NCI-H1105 treated with DMSO at 0.1 percent for 48 hours (cell line): ENCODE results near the gene FAM120C.

Experiments
- DNase-seq: peaks from one replicate; lab custom pipeline; 2025; lab: John Stamatoyannopoulos, UW

FAM120C gene

DNA sequence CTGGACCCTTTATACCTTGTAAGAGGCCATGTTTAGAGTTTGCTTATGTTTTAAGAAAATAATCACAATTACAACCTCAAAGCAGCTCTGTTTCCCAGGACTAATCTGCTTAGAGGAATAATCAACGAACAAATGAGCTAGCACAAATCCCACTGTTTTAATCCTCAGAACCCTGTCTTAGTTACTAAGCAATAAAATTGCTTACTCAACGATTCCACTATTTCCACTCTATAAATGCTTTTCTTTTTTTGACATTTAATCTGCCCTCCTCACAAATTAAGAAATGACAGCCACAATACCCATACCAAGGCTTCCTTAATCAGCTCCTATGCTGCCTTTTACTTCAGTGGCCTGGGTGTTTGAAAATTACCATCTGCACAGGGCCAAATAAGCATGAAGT is 48.8 kb downstream of the FAM120C start:
- DNase-seq: no peak

- DNase-seq: no peak
Observed at GRCh38 chrX:54116391-54116790, 66.7 kb downstream of the FAM120C start.

DNA sequence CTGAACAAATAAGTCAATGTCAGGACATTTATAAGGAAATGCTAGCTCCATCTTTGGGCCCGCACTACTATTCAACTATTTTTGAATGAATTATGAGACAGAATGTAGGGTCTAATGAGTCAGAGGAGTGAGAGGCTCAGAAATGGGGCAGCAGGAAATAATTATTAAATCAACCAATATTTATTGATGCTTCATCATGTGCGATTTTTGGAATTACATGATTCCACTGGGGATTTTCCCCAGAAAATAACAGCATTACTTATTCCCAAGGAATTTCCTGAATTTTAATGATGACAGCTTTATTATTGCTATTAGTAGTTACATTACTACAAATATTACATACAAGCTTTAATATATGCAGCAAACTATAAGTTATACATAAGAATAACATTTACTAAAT is 89.5 kb downstream of the FAM120C start:
- DNase-seq: no peak

DNA sequence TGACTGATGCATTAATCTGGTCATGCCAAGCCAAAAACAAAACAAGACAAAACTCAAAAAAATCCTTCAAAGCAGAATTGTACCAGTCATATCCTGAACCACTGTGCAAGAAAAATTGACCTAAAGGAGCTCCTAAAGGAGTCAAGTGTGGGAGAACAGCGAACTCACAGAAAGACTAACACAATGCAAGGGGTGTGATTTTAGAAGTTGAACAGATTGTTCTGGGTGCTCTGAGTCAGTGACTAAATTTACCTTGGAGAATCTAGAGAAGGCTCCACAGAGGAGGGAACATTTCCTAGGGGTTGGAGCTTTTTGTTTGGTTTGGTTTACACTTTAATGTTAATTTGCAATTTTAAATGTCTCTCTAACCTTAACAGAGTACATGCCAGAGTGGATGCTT is 89.9 kb downstream of the FAM120C start:
- no peak for DNase-seq

DNA sequence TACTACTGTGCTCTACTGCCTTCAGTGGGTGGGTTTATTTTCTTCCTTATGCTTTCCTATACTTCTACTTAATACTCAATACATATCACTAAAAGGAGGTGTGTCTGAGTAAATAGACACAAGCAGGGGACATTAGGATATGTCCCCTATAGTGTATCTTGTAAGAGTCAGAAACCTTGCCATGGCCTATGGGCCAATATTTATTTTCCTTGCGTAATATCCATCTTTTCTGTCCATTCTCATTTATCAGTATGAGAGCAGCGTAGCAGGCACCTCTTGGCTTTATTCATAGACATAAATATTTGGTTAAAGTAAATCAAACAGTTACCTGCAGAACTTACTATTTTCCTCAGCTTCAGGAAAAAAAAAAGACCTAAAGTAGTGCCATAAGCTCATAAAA is 92.2 kb downstream of the FAM120C start:
- DNase-seq: no peak

GRCh38 chrX:54089191-54089590 is 93.9 kb downstream of the FAM120C start:
- DNase-seq: no peak

GRCh38 chrX:54087661-54088060 is 95.4 kb downstream of the FAM120C start:
- DNase-seq: no peak

DNA sequence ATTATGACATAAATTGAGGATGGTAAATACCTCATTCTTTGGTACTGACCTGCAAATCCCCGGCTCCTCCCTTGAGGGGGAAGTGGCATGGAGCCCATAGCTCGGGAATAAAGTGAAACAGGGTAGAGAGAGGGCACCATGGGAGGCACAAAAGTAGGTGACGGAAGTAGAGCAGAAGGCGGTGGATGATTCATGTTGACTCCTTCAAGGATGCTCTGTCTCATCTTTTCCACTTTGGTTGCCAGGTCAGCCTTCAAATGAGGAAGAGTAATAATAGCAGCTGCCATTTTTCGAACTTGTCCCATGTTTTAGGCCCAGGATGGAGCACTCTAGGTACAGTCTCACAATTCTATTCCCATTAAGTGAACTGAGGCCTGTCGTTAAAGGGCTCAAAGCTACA is 97.4 kb downstream of the FAM120C start:
- no peak for DNase-seq

DNA sequence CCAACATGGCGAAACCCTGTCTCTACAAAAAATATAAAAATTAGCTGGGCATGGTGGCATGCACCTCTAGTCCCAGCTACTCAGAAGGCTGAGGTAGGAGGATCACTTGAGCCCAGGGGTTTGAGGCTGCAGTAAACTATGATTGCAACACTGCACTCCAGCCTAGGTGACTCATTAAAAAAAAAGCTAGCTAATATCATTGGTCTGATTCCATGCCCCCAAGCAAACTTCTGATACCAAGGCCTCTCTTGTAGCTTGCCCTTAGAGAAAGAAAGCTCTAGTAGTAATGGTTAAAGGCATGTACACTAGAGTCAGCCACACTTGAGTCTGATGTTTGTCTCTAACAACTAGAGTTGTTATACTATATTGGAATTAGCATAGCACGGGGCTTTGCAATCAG is 106.2 kb downstream of the FAM120C start:
- DNase-seq: no peak

DNA sequence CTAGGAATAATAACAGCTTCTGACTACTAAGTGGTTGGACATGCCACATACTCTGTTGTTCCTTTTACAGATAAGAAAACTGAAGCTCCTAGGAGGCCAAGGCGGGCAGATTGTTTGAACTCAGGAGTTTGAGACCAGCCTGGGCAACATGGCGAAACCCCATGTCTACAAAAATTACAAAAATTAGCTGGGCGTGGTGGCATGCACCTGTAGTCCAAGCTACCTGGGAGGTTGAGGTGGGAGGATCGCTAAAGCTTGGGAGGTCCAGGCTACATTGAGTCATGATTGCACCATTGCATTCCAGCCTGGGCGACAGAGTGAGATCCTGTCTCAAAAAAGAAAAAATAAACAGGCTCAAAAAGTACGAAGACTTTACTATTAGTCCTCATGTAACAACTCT is 108.2 kb downstream of the FAM120C start:
- no peak for DNase-seq

DNA sequence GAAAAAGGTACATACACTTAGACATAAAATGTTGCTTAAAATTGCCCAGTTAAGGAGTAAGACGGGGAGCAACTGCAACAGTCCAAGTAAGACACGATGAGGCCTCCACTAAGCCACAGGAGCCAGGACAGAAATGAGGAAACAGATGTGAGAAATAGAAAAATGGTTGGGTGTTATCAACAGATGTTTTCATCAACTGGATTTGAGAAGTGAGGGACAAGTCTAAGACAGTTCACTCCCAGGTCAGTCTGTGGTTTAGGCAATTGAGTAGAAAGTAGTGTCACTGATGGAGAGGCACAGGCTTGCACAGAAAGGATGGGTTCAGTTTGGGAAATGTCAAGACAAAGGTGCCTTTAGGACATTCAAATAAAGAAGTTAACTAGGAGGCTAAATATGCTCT is 115.3 kb downstream of the FAM120C start:
- DNase-seq: no peak

DNA sequence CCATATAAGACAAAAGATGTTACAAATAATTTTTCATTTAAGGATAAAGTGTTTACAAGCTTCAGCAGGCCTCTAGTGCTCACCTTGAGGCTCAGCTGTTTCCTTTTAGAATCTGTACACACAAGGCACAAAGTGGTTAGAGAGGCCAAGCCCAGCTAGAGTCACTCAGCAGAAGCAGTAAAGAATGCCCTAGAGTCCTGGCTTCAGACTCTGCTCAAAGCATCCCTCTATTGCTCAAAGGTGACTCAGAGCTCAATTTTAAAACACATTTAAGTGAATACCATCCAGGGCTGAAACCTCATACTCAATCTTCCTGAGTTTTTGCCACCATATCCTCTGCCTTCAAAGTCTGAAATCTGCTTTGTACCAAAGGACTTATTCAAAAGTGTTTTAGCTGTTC is 116.2 kb downstream of the FAM120C start:
- no peak for DNase-seq

GRCh38 chrX:54064564-54064963 is 118.5 kb downstream of the FAM120C start:
- no peak for DNase-seq

DNA sequence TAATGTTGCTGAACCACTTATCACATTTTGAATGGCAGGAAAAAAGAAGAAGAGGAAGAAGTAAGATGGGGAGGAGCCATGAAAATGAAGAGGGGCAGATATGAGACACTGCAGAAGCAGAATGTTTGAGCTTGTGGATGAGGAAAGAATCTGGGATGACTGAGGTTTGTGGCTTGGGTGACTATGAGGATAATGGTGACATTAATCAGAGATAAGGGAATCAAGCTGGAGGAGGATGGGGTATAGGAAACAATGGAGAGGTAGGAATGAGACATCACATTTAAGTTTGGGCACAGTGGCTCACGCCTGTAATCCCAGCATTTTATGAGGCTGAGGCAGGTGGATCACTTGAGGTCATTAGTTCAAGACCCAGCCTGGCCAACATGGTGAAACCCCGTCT is 119.7 kb downstream of the FAM120C start:
- DNase-seq: no peak

- DNase-seq: no peak
Observed at GRCh38 chrX:54049801-54050200, 133.3 kb downstream of the FAM120C start.

DNA sequence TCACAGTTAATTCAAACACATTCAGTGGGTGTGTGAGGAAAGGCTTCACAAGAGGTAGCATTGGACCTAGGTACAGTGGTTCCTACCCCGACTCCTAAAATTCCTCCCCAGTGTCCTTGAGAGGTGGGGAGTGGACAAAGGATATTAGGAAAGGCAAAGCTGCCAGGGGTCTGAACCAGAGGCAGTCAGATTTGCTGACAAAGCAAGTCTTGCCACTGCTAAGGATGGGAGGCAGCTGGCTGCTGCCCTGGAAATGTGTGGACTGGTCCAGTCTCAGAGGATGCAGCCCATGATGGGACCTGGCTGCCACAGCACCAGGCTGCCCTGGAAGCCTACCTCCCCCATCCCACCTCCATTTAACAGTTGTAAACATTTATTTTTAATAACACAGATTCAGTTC is 134.6 kb downstream of the FAM120C start:
- no peak for DNase-seq

GRCh38 chrX:54045563-54046228 is 137.4 kb downstream of the FAM120C start:
- DNase-seq: no peak

DNA sequence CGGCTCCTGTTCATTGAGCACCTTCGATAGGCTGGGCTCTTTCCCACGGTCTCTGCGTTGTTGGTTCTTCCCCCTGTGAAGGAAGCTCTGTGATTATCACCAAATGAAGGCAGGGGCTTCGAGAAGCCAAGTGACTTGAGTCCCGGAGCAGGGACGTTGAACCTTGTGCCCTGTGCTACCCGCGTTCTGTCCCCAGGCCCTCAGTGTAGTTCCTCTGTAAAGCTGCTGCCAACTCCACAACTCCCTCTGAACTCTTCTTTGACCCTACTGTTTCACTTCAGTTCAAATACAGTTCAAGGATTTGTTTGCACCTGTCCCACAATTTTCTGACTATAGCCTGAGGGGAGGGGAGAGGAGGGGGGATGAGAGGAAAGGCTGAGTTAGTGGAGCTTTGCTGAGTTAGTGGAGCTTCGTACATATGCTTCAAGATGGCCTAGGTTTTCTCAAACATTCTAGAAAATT is 138.1 kb downstream of the FAM120C start:
- no peak for DNase-seq

GRCh38 chrX:54044126-54044876 is 138.8 kb downstream of the FAM120C start, which contains the start of gene PHF8:
PHF8 (minus strand) TSS chrX:54044473; CDS start chrX:54042728, 1,745 bp downstream.
- peak; percentile 94 for DNase-seq

DNA sequence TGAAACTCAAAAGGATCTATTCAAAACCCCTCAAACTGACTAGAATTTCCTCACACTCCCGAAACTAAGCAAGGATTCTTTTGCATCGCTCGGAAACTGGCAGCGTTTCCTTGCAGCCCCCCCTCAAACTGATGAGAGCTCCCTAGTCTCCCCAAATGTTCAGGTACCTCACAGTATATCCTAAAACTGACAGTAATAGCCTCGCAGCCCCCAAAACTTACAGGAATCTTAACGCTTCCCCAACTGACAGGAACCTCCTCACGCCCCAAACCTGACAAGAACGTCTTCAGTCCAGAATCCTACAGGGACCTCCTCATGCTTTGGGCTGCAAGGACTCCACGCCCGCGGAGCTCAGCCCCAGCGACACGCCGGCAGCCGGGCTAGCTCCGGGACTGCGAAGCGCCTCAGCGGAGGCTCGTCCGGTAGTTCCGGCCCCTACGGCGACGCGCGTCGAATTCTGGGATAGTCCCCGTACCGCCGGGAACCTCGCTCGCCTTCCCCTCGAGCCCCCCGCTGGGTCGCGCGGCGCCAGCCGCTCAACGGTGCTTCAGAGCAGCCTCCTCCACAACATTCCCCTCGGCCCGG is 139.4 kb downstream of the FAM120C start:
- DNase-seq: peak; percentile 35

- DNase-seq: no peak
Observed at GRCh38 chrX:54043056-54043455, 140.0 kb downstream of the FAM120C start.

GRCh38 chrX:54042609-54043021 is 140.4 kb downstream of the FAM120C start:
- DNase-seq: peak; percentile 34

DNA sequence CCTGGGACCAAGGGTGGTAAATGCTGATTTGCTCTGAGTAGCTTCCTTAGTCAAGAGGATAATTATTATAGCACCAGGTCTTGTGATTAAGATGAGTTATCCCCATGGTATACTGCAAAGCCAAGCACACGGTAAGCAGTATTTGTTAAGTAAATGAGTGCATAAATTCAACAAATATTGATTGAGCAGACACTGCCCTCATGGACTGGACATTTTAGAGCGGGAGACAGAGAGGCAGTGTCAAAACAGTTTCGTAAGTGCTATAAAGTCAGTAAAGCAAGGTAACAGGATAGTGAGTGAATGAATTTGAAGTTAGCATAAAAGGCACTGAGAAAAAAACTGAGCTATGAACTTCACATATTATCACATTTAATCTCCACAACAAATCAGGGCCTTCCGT is 152.7 kb downstream of the FAM120C start:
- DNase-seq: peak; percentile 78
